Neuronal stem cell (in vitro differentiated cells): ENCODE data around the gene LCAT.
"Not testable (repeated sequence)": the region's sequence is repeated elsewhere in the genome, so short reads cannot be mapped to it uniquely, and the experiment has no call there.

Experiments
- DNase-seq: peaks from one replicate; pipeline ENCODE4 v3.0.0-alpha.2; 2013; ENCODE audit warnings: low spot score
- H2AFZ ChIP-seq: one replicate; pipeline ENCODE4 v1.6.1; 2013; ENCODE audit warnings: mild to moderate bottlenecking, low read length, inconsistent platforms
- H2AK5ac ChIP-seq: 2 replicates; pipeline ENCODE4 v1.6.1; 2013; ENCODE audit warnings: low read depth, mild to moderate bottlenecking, inconsistent platforms, low read length, moderate library complexity, mixed read lengths
- H2BK120ac ChIP-seq: 2 replicates; pipeline ENCODE4 v1.6.1; 2013; ENCODE audit warnings: low read depth, mild to moderate bottlenecking, inconsistent platforms, low read length, moderate library complexity, mixed read lengths
- H2BK12ac ChIP-seq: one replicate; pipeline ENCODE4 v1.6.1; 2013; ENCODE audit warnings: low read length, inconsistent platforms
- H2BK15ac ChIP-seq: 2 replicates; pipeline ENCODE4 v1.6.1; 2013; ENCODE audit warnings: mild to moderate bottlenecking, low read length, inconsistent platforms, mixed read lengths
- H2BK5ac ChIP-seq: one replicate; pipeline ENCODE4 v1.6.1; 2013; ENCODE audit warnings: inconsistent platforms, mild to moderate bottlenecking, low read length, moderate library complexity
- H3K14ac ChIP-seq: one replicate; pipeline ENCODE4 v1.6.1; 2013; ENCODE audit warnings: low read length, inconsistent platforms
- H3K18ac ChIP-seq: 2 replicates; pipeline ENCODE4 v1.6.1; 2013; ENCODE audit warnings: low read length, inconsistent platforms
- H3K23ac ChIP-seq: 2 replicates; pipeline ENCODE4 v1.6.1; 2013; ENCODE audit warnings: low read depth, mild to moderate bottlenecking, mixed read lengths, low read length, inconsistent platforms; ENCODE audit not compliant: poor library complexity
- H3K27ac ChIP-seq: replicated peaks from 3 replicates; pipeline ENCODE4 v1.5.1; 2013; ENCODE audit warnings: low read length, inconsistent platforms
- H3K27me3 ChIP-seq, 3 experiments: 2 replicates each; pipeline ENCODE4 v1.6.1; 2013; ENCODE audit warnings: low read length in 3 of 3, mild to moderate bottlenecking in 2 of 3, inconsistent platforms in 1 of 3, low read depth in 1 of 3, mixed read lengths in 1 of 3, moderate library complexity in 1 of 3; ENCODE audit not compliant: control insufficient read depth in 3 of 3, insufficient read depth in 3 of 3
- H3K36me3 ChIP-seq, 2 donors: replicated peaks in 1 of 2; 2 replicates each; pipeline ENCODE4 v1.6.1; 2013; ENCODE audit warnings: low read length in 2 of 2; ENCODE audit not compliant: control insufficient read depth in 2 of 2, insufficient read depth in 2 of 2
- H3K4ac ChIP-seq: 2 replicates; pipeline ENCODE4 v1.6.1; 2013; ENCODE audit warnings: inconsistent platforms, mild to moderate bottlenecking, low read length, moderate library complexity
- H3K4me1 ChIP-seq, 2 donors: 1 replicate in 1 of 2; 2 replicates in 1 of 2; pipeline ENCODE4 v1.6.1; 2013; ENCODE audit warnings: low read length in 2 of 2, low read depth in 1 of 2; ENCODE audit not compliant: control insufficient read depth in 2 of 2, insufficient read depth in 1 of 2
- H3K4me2 ChIP-seq: one replicate; pipeline ENCODE4 v1.6.1; 2013; ENCODE audit warnings: mild to moderate bottlenecking, low read length, inconsistent platforms; ENCODE audit not compliant: insufficient read depth, poor library complexity, severe bottlenecking
- H3K4me3 ChIP-seq, 2 donors: 2 replicates each; pipeline ENCODE4 v1.5.1; 2013; ENCODE audit warnings: low read length in 2 of 2, mild to moderate bottlenecking in 2 of 2, inconsistent platforms in 1 of 2, moderate library complexity in 1 of 2
- H3K79me1 ChIP-seq: one replicate; pipeline ENCODE4 v1.6.1; 2013; ENCODE audit warnings: low read depth, mild to moderate bottlenecking, inconsistent platforms, low read length, moderate library complexity
- H3K9ac ChIP-seq: one replicate; pipeline ENCODE4 v1.6.1; 2013; ENCODE audit warnings: mild to moderate bottlenecking, low read depth, low read length, inconsistent platforms; ENCODE audit not compliant: poor library complexity
- H3K9me3 ChIP-seq, 2 donors: replicated peaks in 1 of 2; 2 replicates each; pipeline versions ENCODE3 to v1.6.1; 2013; ENCODE audit warnings: low read length in 2 of 2, mild to moderate bottlenecking in 2 of 2, inconsistent platforms in 1 of 2, low read depth in 1 of 2, mixed read lengths in 1 of 2, moderate library complexity in 1 of 2; ENCODE audit not compliant: control insufficient read depth in 2 of 2, insufficient read depth in 1 of 2
- H4K8ac ChIP-seq: one replicate; pipeline ENCODE4 v1.6.1; 2013; ENCODE audit warnings: low read depth, mild to moderate bottlenecking, inconsistent platforms, low read length, moderate library complexity
- H4K91ac ChIP-seq: one replicate; pipeline ENCODE4 v1.6.1; 2013; ENCODE audit warnings: low read length, low read depth, mild to moderate bottlenecking, inconsistent platforms; ENCODE audit not compliant: poor library complexity
- WGBS, 2 donors: extraction: QIAGEN DNeasy Blood & Tissue Kit; methylation state at CpG; one replicate each; pipeline ENCODE4 v1.1.7; 2013; ENCODE audit warnings: missing lambda C conversion rate in 2 of 2, mixed read lengths in 1 of 2; ENCODE audit not compliant: insufficient read length in 2 of 2, insufficient replicate concordance in 1 of 2; ENCODE audit errors: extremely low coverage in 2 of 2; 5-methylcytosine and 5-hydroxymethylcytosine counted together

The LCAT gene

GRCh38 chr16:67972285-67972684 lies 28.4 kb upstream of the LCAT start:
- not testable (repeated sequence) for H4K91ac ChIP-seq, H3K14ac ChIP-seq, H2BK15ac ChIP-seq, H3K9ac ChIP-seq, H3K4me3 ChIP-seq, H3K18ac ChIP-seq, H3K4ac ChIP-seq, H2BK120ac ChIP-seq, H3K4me1 ChIP-seq, H3K9me3 ChIP-seq, H3K79me1 ChIP-seq, H3K27me3 ChIP-seq, H3K23ac ChIP-seq, H3K36me3 ChIP-seq, DNase-seq, H2AK5ac ChIP-seq, H3K27ac ChIP-seq, H4K8ac ChIP-seq, H2BK12ac ChIP-seq, H3K4me2 ChIP-seq, H2AFZ ChIP-seq, H2BK5ac ChIP-seq
- no CpG with 5 or more reads among the region's 7 CpGs for WGBS, 2 donors

- Histone ChIP-seq H3K36me3 (no peaks in the 10 kb centered on the region), H4K91ac (no peak overlapping the region), H3K4me2 (no peak overlapping the region), H3K9me3 (no peaks in the 10 kb centered on the region), H2AFZ (no peak overlapping the region), H3K23ac (no peak overlapping the region), H3K18ac (no peak overlapping the region), H3K9ac (no peak overlapping the region), H3K4me3 (no peak overlapping the region), H2BK15ac (peak overlapping the region; percentile 55), H3K4me1 (peaks cover 16 to 18% of the 10 kb centered on the region in 2 donors), H3K14ac (no peak overlapping the region), H3K27me3 (no peaks in the 10 kb centered on the region), H3K79me1 (peaks cover 6% of the 10 kb centered on the region), H2BK12ac (peak overlapping the region; percentile 75), H3K27ac (no peak overlapping the region), H4K8ac (no peak overlapping the region), H2AK5ac (no peak overlapping the region), H2BK120ac (no peak overlapping the region), H3K4ac (no peak overlapping the region), H2BK5ac (no peak overlapping the region)
- WGBS, 2 donors = no CpG with 5 or more reads among the region's 9 CpGs
- DNase-seq = no peak
Measured at GRCh38 chr16:67971111-67971510, 27.2 kb upstream of the LCAT start.

DNA sequence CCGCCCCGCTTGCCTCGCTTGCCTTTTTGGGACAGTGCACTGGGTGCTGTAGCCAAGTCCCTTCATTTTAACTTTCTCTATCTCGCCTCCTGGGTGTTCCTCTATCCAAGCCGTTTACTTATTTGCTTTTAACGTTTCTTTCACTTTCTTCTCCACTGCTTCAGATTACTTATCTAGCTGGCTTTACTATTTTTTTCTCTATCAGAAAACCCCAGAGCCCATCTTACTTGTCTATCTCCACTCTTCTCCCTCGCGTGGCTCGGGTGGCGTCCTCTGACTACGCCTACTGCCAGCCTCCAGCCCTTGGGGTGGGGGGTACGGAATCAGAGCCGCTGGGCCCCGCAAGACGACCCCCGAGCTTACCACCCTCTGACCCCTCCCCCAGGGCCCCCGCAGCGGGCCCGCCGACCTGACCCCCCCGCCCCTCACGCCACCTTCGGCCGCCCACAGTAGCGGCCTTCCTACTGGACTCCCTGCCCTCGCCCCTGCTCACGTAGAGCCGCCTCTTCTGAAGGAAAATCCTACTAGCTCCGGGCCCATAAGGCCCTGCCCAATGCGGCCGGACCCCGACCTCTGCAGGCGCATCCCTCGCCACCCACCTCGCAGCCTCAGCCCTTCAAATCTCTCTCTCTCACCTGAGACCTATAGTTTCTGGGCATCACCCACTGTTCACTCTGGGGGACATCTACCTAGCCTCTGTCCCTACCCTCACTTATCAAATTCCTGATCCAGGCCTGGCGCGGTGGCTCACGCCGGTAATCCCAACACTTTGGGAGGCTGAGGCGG lies 25.5 kb upstream of the LCAT start:
- no peaks in the 10 kb centered on the region for H3K27me3 ChIP-seq

GRCh38 chr16:67968400-67969253 lies 24.7 kb upstream of the LCAT start, which contains the start of gene SLC12A4:
SLC12A4 (minus strand) TSS chr16:67968637; CDS start chr16:67968553, 84 bp downstream.
- H3K4me1 ChIP-seq = peaks cover 20 to 28% of the 10 kb centered on the region in 2 donors
- H3K27me3 ChIP-seq = no peaks in the 10 kb centered on the region
- peak; percentile 64 for DNase-seq
- H3K36me3 ChIP-seq = peaks cover under 1 to 5% of the 10 kb centered on the region in 2 donors
- H2AK5ac ChIP-seq = peak within 1 kb of the TSS; percentile 92
- H2BK120ac ChIP-seq = peak within 1 kb of the TSS; percentile 96
- peak within 1 kb of the TSS; percentile 97 for H3K18ac ChIP-seq
- peak within 1 kb of the TSS; percentile 32 for H3K14ac ChIP-seq
- peak within 1 kb of the TSS; percentile 78 for H2BK12ac ChIP-seq
- peak within 1 kb of the TSS; percentile 53 to 96 for H3K4me3 ChIP-seq
- H2BK15ac ChIP-seq = peak within 1 kb of the TSS; percentile 98
- H3K9me3 ChIP-seq = no peaks in the 10 kb centered on the region
- H4K8ac ChIP-seq = peak within 1 kb of the TSS; percentile 84
- no CpG with 5 or more reads among the region's 78 CpGs for WGBS, 2 donors
- H2BK5ac ChIP-seq = no peak within 1 kb of the TSS
- peak within 1 kb of the TSS; percentile 82 for H4K91ac ChIP-seq
- H3K27ac ChIP-seq = peak within 1 kb of the TSS; percentile 33
- H3K23ac ChIP-seq = peak within 1 kb of the TSS; percentile 94
- peak within 1 kb of the TSS; percentile 74 for H3K4me2 ChIP-seq
- peak within 1 kb of the TSS; percentile 86 for H3K9ac ChIP-seq
- peaks cover 11% of the 10 kb centered on the region for H3K79me1 ChIP-seq
- peak within 1 kb of the TSS; percentile 90 for H2AFZ ChIP-seq
- peak within 1 kb of the TSS; percentile 86 for H3K4ac ChIP-seq

More for the DNA sequence above, 25.5 kb upstream of the LCAT start:
- Histone ChIP-seq H3K4me1 (peaks cover 20 to 27% of the 10 kb centered on the region in 2 donors), H4K8ac (no peak overlapping the region), H3K4me2 (peak overlapping the region; percentile 74), H2BK120ac (peak overlapping the region; percentile 96), H3K27ac (peak overlapping the region; percentile 48), H2BK12ac (no peak overlapping the region), H2BK15ac (peak overlapping the region; percentile 98), H3K36me3 (peaks cover 0 to 1% of the 10 kb centered on the region in 2 donors), H3K79me1 (peaks cover 6% of the 10 kb centered on the region), H3K23ac (peak overlapping the region; percentile 94), H3K4ac (peak overlapping the region; percentile 86), H2BK5ac (no peak overlapping the region), H4K91ac (peak overlapping the region; percentile 82), H3K18ac (peak overlapping the region; percentile 94), H3K14ac (no peak overlapping the region), H2AK5ac (peak overlapping the region; percentile 92), H3K9ac (peak overlapping the region; percentile 72), H2AFZ (peak overlapping the region; percentile 90), H3K9me3 (no peaks in the 10 kb centered on the region), H3K4me3 (peak overlapping the region; percentile 53 to 78)
- peak; percentile 24 for DNase-seq
- WGBS, 2 donors = no CpG with 5 or more reads among the region's 40 CpGs
